NCI-H146 treated with DMSO at 0.1 percent for 48 hours (cell line): Measurements from ENCODE around the gene ATP5MC3.
A peak's percentile ranks its signal among the peaks of the same experiment; 100 is the strongest.

Experiments used
- DNase-seq: peaks from one replicate; lab custom pipeline; 2025; ENCODE audit not compliant: unreplicated experiment; lab: John Stamatoyannopoulos, UW

The ATP5MC3 gene

GRCh38 chr2:175168564-175168945, 13.0 kb downstream of the ATP5MC3 start:
- no peak for DNase-seq

- DNase-seq: peak; percentile 95
Measured at GRCh38 chr2:175167792-175168563, 13.5 kb downstream of the ATP5MC3 start, which contains the start of gene ATF2. ATF2 (minus strand) TSS chr2:175168203; CDS start chr2:175136443, 31,760 bp downstream.

GRCh38 chr2:175167076-175167791, 14.3 kb downstream of the ATP5MC3 start:
- peak; percentile 42 for DNase-seq

- no peak for DNase-seq
Measured at GRCh38 chr2:175166216-175166824, 15.2 kb downstream of the ATP5MC3 start.

GRCh38 chr2:175164235-175164634, 17.3 kb downstream of the ATP5MC3 start:
- DNase-seq: no peak

GRCh38 chr2:175158894-175159293, 22.6 kb downstream of the ATP5MC3 start:
- DNase-seq: no peak

GRCh38 chr2:175156534-175156933, 25.0 kb downstream of the ATP5MC3 start:
- DNase-seq: no peak

- DNase-seq: no peak
Measured at GRCh38 chr2:175154661-175155082, 26.8 kb downstream of the ATP5MC3 start.

- no peak for DNase-seq
Measured at GRCh38 chr2:175152242-175152641, 29.3 kb downstream of the ATP5MC3 start.

- no peak for DNase-seq
Measured at GRCh38 chr2:175151791-175152190, 29.7 kb downstream of the ATP5MC3 start.

- no peak for DNase-seq
Measured at GRCh38 chr2:175147186-175147585, 34.3 kb downstream of the ATP5MC3 start.

- DNase-seq: no peak
Measured at GRCh38 chr2:175143678-175144077, 37.8 kb downstream of the ATP5MC3 start.

- DNase-seq: no peak
Measured at GRCh38 chr2:175143191-175143590, 38.3 kb downstream of the ATP5MC3 start.

GRCh38 chr2:175140332-175140731, 41.2 kb downstream of the ATP5MC3 start:
- no peak for DNase-seq

- DNase-seq: no peak
Measured at GRCh38 chr2:175137793-175138192, 43.7 kb downstream of the ATP5MC3 start.

- DNase-seq: no peak
Measured at GRCh38 chr2:175136334-175137215, 44.9 kb downstream of the ATP5MC3 start.

GRCh38 chr2:175135862-175136261, 45.6 kb downstream of the ATP5MC3 start:
- no peak for DNase-seq

GRCh38 chr2:175135177-175135576, 46.3 kb downstream of the ATP5MC3 start:
- DNase-seq: no peak

GRCh38 chr2:175131252-175131651, 50.3 kb downstream of the ATP5MC3 start:
- no peak for DNase-seq

- DNase-seq: no peak
Measured at GRCh38 chr2:175126661-175127060, 54.8 kb downstream of the ATP5MC3 start.
